Stimulated activated CD8-positive, alpha-beta memory T cell treated with anti-CD3 and anti-CD28 coated beads, Interleukin-7, amount 100 ng/mL, for 4 hours (primary cell): ENCODE measurements around the gene RPL10.

Experiments
- DNase-seq, 2 donors: peaks; one replicate each; pipeline ENCODE4 v3.0.0-alpha.2; 2020; ENCODE audit warnings: low read depth in 2 of 2

Gene RPL10

DNA sequence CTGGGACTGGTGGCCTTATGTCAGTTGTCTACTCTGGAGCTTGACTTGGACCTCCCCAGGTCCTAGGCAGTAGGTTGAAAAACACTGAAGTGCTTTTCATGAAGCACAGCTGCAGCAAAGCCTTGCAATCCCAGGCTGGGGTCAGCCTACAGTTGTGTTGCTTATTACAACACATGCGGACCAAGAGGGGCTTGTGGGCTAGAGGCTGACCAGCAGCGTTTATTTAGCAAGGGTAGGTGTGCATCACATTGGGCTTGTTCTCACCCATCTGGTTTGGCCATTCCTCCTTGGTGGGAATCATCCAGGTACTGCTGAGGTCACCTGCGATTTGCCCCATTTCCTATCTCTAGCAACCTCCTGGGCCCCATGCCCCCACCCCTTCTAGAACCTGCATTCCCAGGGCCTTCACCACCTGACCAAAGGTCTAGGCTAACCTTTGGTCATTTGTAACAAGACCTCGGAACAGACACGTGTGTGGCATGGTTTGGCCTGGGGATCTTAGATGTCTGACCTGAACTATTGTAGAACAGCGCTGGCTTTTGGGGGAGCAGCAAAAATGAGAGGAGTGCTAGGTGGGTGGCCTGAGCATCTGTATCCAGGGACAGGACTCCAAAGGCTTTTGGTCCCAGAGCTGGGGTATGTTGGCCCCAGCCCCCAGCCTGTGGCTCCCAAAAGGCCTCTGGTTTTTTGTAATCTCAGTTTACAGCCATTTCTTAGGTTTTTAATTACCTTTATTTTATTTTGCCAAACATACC is 3.0 kb downstream of the RPL10 start:
- no peak for DNase-seq

GRCh38 chrX:154401918-154402621 is 3.9 kb downstream of the RPL10 start:
- no peak for DNase-seq

DNA sequence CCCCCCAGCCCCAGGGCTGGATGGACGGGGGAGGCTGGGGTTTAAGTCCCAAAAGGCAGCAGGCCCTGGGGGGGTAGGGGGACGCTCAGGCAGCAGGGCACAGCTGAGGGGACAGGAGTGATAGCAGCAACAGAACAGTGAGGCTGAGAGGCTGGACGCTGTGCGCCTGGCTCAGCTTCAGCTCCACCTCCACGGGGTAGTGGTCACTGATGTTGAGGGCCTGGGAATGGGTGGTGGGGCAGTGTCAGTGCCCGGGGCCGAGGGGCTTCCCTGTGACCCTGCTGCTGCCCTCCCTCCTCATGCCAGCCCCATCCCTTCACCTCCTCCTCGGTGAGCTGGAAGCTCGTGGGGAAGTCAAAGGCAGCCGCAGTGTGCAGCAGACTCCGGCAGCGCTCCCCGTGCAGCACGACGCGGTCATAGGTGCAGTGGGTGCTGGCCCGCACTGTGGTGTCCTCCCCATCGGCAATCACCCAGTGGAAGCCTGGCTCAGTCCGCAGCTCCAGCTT is 4.5 kb downstream of the RPL10 start:
- DNase-seq = no peak

- no peak for DNase-seq
These were observed 5.0 kb downstream of the RPL10 start for GRCh38 chrX:154403192-154403591.

- DNase-seq = no peak
These were observed 5.7 kb downstream of the RPL10 start for GRCh38 chrX:154403858-154404257.

DNA sequence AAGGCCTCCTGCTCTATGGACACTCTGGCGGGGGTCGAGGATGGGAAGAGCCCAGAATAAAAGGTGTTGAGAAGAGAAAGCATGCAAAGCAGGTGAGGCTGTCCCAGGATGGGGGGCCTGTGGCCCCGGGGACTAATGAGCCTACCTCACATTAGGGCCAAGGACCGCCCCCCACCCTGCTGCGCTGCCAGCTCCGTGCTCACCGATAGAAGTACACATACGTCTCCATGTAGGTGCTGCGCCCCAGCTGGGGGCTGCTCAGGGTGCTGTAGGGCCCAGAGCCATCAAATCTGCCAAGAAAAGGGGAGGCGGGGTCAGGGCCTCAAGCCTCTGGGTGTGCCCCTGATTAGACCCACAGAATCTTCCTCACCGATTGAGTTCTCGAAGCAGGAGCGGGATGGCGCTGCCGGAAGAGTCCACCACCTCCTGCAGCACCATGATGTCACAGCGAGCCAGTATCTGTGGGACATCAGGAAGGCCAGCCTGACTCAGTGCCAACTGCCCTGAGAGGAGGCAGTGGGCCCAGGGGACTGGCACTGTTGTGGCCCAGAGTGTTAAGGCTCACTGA is 6.5 kb downstream of the RPL10 start:
- no peak for DNase-seq

- no peak for DNase-seq
These were observed 10.6 kb downstream of the RPL10 start for GRCh38 chrX:154408659-154409221.

- peak in 1 of 2 donors; percentile 38 for DNase-seq
These were observed 11.2 kb downstream of the RPL10 start, which contains the start of gene DNASE1L1 for GRCh38 chrX:154409222-154409871. Gene DNASE1L1, minus strand, starts transcription at chrX:154409254. Its CDS starts 3,686 bp downstream, at chrX:154405568.

GRCh38 chrX:154411981-154412340 is 13.8 kb downstream of the RPL10 start:
- DNase-seq = peak in 1 of 2 donors; percentile 44

GRCh38 chrX:154412468-154412867 is 14.3 kb downstream of the RPL10 start:
- no peak for DNase-seq

- DNase-seq = no peak
These were observed 15.0 kb downstream of the RPL10 start for GRCh38 chrX:154413142-154413541.

DNA sequence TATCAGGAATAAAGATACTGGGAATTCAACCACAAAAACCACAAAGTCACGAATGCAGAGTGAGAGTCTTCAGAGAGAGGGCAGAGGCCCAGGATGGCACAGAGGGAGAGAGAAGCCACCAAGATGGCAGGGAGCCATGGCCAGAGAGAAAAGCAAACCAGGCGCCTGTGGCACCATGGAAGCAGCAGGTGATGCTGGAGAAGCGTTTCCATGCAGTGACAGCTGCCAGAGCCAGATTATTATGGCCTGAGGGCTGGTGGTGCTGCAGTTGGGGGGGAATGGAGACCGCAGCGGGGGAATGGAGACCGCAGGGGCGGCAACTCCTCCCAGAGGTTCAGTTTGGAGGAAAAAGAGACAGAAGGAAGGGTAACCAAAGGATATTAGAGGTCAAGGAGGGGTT is 19.0 kb downstream of the RPL10 start:
- no peak for DNase-seq

- no peak for DNase-seq
These were observed 21.0 kb downstream of the RPL10 start for GRCh38 chrX:154419189-154419588.

DNA sequence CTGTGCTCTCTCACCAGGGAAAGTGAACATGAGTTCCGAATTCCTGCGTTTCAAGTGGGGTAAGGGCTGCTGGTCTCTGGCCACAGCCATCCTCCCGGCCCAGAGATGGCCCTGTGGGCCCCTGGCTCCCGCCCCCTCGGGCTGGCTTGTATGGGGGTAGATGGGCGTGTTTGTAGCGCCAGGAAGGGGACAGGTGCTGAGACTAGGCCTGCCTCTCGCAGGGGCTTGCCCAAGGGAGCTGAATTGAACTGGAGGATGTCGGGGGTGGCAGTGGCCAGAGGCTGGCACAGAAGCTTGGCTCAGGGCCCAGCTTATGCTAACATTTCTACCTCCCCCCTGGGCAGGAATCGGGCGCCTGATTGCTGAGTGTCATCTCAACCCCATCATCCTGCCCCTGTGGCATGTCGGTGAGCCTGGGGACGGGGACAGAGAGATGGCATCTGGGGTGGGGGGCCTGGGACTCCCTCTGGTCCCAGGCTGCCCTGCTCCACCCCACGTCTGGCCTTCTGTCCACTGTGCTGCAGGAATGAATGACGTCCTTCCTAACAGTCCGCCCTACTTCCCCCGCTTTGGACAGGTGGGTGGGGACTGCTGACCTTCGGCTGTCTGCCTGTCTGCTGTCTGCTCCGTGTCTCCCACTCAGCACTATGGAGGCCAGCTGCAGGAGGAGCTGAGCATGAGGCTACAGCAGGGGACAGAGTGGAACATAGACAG is 21.7 kb downstream of the RPL10 start:
- no peak for DNase-seq

DNA sequence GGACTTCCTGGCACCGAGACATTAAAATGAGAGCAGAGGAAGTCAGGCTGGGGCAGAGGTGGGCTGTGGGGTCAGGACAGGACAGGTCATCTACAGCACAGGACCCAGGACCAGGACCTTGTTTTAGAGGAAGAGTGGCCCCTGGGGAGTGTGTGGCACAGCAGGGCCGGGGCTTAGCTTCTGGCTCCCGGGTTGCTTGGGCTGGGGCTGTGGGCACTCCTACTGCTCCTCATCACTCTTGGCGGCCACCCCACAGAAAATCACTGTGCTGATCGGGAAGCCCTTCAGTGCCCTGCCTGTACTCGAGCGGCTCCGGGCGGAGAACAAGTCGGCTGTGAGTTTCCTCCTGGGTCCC is 22.2 kb downstream of the RPL10 start:
- no peak for DNase-seq

DNA sequence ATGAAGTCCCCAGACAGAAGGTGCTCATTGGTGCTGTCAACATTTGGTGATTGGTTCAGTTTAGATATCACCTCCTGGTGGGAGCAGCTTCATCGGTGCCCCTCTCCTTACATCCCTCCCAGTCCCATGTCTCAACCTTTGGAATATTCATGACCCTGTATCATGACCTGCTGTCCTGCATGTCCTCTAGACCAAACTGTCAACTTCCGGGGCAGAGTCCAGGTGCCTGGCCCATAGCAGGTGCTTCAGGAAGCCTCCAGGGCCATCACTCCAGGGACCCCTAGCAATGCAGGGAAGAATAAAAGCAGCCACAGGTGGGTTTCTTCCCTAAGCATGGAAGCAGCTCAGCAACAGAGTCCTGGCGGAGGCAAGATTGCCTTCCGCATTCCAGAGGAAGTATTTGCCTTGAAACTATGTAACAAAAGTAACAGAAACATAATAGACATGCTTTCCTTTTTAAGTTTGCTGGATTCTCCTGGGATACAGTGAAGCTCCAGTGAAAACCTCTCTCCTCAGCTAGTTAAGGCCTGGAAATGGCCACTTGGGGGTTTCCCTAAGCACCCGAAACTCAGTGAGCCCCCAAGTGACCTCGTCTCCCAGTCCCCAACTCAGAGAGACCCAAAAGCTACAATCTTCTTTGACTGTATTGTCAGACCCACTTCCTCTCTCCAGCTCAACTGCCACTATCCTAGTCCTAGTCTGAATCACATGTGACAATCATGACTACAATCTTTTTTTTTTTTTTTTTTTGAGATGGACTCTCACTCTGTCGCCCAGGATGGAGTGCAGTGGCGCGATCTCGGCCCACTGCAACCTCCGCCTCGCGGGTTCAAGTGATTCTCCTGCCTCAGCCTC is 29.0 kb downstream of the RPL10 start:
- no peak for DNase-seq

- DNase-seq = peak; percentile 72 to 83
These were observed 30.3 kb downstream of the RPL10 start, which contains the start of gene ATP6AP1 for GRCh38 chrX:154428176-154429171. Gene ATP6AP1, plus strand, starts transcription at chrX:154428677. Its CDS starts 16 bp downstream, at chrX:154428693.

- DNase-seq = no peak
These were observed 31.5 kb downstream of the RPL10 start for GRCh38 chrX:154429711-154430110.

- no peak for DNase-seq
These were observed 32.3 kb downstream of the RPL10 start for GRCh38 chrX:154430479-154430878.
